SK-N-SH (cell line): ENCODE results near the gene SYNGR2.

ENCODE experiments used
- CTCF ChIP-seq: fragments of 200-600 bp; sonication (generic); IDR thresholded peaks from 2 replicates; pipeline ENCODE4 v1.6.1; 2017; ENCODE audit warnings: antibody characterized with exemption, mild to moderate bottlenecking, moderate library complexity
- JUND ChIP-seq: IDR thresholded peaks from 2 replicates; pipeline ENCODE4 v1.4.0; 2012
- MEF2A ChIP-seq: IDR thresholded peaks from 2 replicates; pipeline ENCODE4 v1.4.0; 2012; ENCODE audit warnings: low read depth, borderline replicate concordance
- NRF1 ChIP-seq: IDR thresholded peaks from 2 replicates; pipeline ENCODE4 v1.6.1; 2012; ENCODE audit warnings: low read depth, mild to moderate bottlenecking, low read length
- TAF1 ChIP-seq: IDR thresholded peaks from 2 replicates; pipeline ENCODE4 v1.6.1; 2012; ENCODE audit warnings: low read depth, mild to moderate bottlenecking, low read length, moderate library complexity, borderline replicate concordance

- TF ChIP-seq CTCF (no peak), NRF1 (no peak), TAF1 (no peak), MEF2A (no peak), JUND (no peak)
These were observed 43.1 kb upstream of the SYNGR2 start for GRCh38 chr17:78125138-78125913.
